Ovary (tissue), 9 donors: ENCODE measurements around the gene DUSP9. TPM values are rescaled to one million over a fixed set of nuclear protein-coding genes. Genes with fewer than 3 reads are reported as not detected.
"Not testable (repeated sequence)": the region's sequence is repeated elsewhere in the genome, so short reads cannot be mapped to it uniquely, and the experiment has no call there.

Source experiments
- DNase-seq, 5 donors: peaks; one replicate each; pipeline ENCODE4 v3.0.0-alpha.2; 2019 to 2020
- H3K27ac ChIP-seq, 2 donors: fragments of 200-600 bp; one replicate each; pipeline versions ENCODE4 v1.5.1 to v1.8.0; 2019 to 2022
- H3K27me3 ChIP-seq: fragments of 200-600 bp; one replicate; pipeline ENCODE4 v1.8.0; 2022
- H3K36me3 ChIP-seq: fragments of 200-600 bp; sonication (generic); one replicate; pipeline ENCODE4 v1.5.1; 2019
- H3K4me1 ChIP-seq: one replicate; pipeline ENCODE4 v1.8.1; 2013; ENCODE audit warnings: mild to moderate bottlenecking, moderate library complexity; ENCODE audit not compliant: insufficient read depth
- H3K4me3 ChIP-seq: fragments of 200-600 bp; sonication (generic); one replicate; pipeline ENCODE4 v1.5.1; 2017
- H3K9me3 ChIP-seq, 2 donors: fragments of 200-600 bp in 1 of 2; sonication (generic) in 1 of 2; one replicate each; pipeline versions ENCODE4 v1.5.1 to v1.8.1; 2013 to 2019; ENCODE audit warnings: mild to moderate bottlenecking in 1 of 2, moderate library complexity in 1 of 2
- EP300 ChIP-seq: sonication (generic); formaldehyde crosslinking; IDR thresholded peaks from one replicate; pipeline ENCODE4 v1.6.1; 2017; ENCODE audit warnings: antibody characterized with exemption
- POLR2A ChIP-seq: fragments of 450-650 bp; IDR thresholded peaks from one replicate; pipeline ENCODE4 v1.6.1; 2017; ENCODE audit warnings: antibody characterized with exemption, mild to moderate bottlenecking, moderate library complexity
- WGBS, 3 donors: extraction: QIAGEN DNeasy Blood & Tissue Kit in 1 of 3; methylation state at CpG; one replicate each; pipeline versions ENCODE4 v1.1.5 to v1.1.7; 2013 to 2017; 5-methylcytosine and 5-hydroxymethylcytosine counted together
- intact Hi-C, 4 donors: fragments of 100-400 bp; cut with DNase I; formaldehyde crosslinking; loops; one replicate each; pipeline versions ENCODE4 v1.11.0 to v1.15.1; 2022 to 2023
- polyA plus RNA-seq, 2 donors: library from polyadenylated mRNA; stranded (reverse); fragments of 200-250 nt in 1 of 2; fragments of 350-450 nt in 1 of 2; fragmentation: Illumina TruSeq in 1 of 2; extraction: RNeasy Lipid Tissue Mini Kit (QIAGEN cat#74804) in 1 of 2; gene quantifications; one replicate each; pipeline ENCODE4 v1.2.3, GENCODE V29; 2013 to 2014
- small RNA-seq: library from RNA; depleted of rRNA; stranded (forward); fragments of <200 nt; gene quantifications from one replicate; pipeline ENCODE3, GENCODE V24; 2016
- total RNA-seq, 7 donors: library from RNA; depleted of rRNA in 2 of 7; stranded (reverse); fragments of >200 nt in 2 of 7; fragmentation: NEBNext Ultra II Directional in 3 of 7; extraction: Animal tissue kit (Norgen Biotek cat#: 25700) in 3 of 7; gene quantifications; one replicate each; pipeline versions ENCODE4 v1.1.0 to v1.2.4, GENCODE V29; 2016 to 2023
- TF ChIP-seq, protein P1 (sequence below), 3 donors: fragments of 450-650 bp in 2 of 3; fragments of 200-600 bp in 1 of 3; IDR thresholded peaks; one replicate each; pipeline versions ENCODE4 v1.5.1 to v1.8.0; 2016 to 2022; ENCODE audit warnings: antibody characterized with exemption in 3 of 3, mild to moderate bottlenecking in 1 of 3
- donor health status: DM: no; HTN: no; CAD: no; lungs with moderate emphysema.
- donor health status: DM: no; HTN: no; CAD: no.
- donor health status: Bipolar disorder and iron deficiency.
- donor health status: DM: yes; HTN: yes; CAD: no.
- donor health status: DM: no; HTN: no; CAD: no.
- donor health status: DM: yes; HTN: yes; CAD: no.

DUSP9 gene
- total and polyA plus RNA-seq, 9 donors, result 0.12 to 3.7 (median 0.65) TPM; not detected in 1

DNA sequence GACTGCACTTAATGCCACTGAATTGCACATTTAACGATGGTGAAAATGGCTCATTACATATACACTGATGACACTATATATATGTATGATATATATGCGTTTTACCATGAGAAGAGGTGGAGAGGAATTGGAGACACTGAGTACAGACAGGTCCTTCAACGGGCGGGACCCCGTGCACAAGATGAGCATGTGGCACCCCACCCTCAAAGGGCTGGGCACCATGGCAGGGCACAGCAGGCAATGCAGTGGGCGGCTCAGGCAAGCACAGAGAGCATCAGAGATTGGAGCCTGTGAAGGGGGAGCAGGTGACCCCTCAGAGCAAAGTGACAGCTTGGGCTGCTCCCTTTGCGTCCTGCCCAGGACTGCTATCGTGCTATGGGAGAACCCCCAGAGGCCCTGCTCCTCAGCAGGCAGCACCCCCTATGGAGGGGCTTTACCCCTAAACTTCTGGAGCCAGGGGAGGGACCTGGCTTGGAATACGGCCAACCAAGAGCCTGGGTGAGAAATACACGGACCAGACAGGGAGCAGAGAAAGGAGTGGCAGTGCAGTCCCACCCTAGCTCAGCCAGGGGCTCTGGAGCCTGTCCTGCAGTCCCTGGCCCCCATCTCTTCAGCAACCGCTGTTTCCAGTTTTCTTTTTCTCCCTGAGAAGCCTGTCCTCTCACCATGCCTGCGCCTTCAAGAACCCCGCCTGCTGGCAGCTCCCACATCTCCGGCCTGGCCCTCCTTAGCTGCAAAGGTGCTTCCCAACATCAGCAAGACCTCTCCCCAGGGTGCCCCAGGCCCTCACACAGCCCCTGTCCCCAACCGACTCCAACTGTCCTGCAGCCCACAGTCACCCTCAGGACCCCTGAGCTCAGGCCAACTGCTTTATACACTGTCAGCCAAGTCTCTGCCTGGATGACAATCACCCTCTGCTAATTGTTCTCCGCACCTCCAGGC lies 51.2 kb downstream of the DUSP9 start:
- no peak for TF ChIP-seq EP300
- no peak for TF ChIP-seq POLR2A
- TF ChIP-seq, protein P1, sequence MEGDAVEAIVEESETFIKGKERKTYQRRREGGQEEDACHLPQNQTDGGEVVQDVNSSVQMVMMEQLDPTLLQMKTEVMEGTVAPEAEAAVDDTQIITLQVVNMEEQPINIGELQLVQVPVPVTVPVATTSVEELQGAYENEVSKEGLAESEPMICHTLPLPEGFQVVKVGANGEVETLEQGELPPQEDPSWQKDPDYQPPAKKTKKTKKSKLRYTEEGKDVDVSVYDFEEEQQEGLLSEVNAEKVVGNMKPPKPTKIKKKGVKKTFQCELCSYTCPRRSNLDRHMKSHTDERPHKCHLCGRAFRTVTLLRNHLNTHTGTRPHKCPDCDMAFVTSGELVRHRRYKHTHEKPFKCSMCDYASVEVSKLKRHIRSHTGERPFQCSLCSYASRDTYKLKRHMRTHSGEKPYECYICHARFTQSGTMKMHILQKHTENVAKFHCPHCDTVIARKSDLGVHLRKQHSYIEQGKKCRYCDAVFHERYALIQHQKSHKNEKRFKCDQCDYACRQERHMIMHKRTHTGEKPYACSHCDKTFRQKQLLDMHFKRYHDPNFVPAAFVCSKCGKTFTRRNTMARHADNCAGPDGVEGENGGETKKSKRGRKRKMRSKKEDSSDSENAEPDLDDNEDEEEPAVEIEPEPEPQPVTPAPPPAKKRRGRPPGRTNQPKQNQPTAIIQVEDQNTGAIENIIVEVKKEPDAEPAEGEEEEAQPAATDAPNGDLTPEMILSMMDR (IDR thresholded peaks at IDR 0.05), result no peak
- Histone ChIP-seq H3K36me3 (no peaks in the 10 kb centered on the region), H3K4me1 (no peaks in the 10 kb centered on the region), H3K9me3 (no peaks in the 10 kb centered on the region), H3K4me3 (no peak overlapping the region), H3K27ac (no peak overlapping the region), H3K27me3 (no peaks in the 10 kb centered on the region)
- DNase-seq, result no peak
- intact Hi-C loops, result no loop called here
- 77 to 87% (median 86%) methylated on average over 14 to 16 of the region's 16 CpGs for WGBS, 3 donors

DNA sequence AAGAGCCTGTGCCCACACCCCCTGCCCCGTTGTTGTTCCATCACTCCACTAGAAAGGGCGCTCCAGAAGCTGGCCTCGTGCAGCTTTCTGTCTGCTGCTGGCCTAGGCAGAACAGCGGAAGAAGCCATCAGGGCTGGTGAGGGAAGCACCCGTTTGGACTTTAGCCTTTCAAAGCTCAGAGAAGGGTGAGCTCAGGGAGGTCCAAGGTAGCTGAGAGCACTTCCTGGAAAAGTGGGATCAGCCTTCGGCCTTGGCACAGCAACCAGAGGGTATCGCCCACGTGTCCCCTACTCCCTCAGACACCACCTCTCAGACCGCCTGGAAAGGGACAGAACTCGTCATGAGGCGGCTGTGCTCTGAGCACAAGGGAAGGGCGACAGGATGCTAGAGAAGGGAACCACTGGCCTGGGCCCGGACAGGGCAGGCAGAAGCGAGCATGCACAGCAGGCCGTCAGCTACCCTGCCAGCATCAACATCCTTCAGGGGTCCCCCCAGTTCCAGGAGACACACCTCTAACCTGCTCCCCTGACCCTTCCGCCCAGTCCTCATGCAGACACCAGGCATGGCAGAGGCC lies 52.3 kb downstream of the DUSP9 start:
- WGBS, 3 donors, result 79 to 85% (median 82%) methylated on average over 16 of the region's 16 CpGs
- H3K27ac ChIP-seq, DNase-seq, H3K4me3 ChIP-seq, H3K36me3 ChIP-seq, H3K4me1 ChIP-seq, H3K9me3 ChIP-seq, intact Hi-C loops, H3K27me3 ChIP-seq: not testable (repeated sequence)

DNA sequence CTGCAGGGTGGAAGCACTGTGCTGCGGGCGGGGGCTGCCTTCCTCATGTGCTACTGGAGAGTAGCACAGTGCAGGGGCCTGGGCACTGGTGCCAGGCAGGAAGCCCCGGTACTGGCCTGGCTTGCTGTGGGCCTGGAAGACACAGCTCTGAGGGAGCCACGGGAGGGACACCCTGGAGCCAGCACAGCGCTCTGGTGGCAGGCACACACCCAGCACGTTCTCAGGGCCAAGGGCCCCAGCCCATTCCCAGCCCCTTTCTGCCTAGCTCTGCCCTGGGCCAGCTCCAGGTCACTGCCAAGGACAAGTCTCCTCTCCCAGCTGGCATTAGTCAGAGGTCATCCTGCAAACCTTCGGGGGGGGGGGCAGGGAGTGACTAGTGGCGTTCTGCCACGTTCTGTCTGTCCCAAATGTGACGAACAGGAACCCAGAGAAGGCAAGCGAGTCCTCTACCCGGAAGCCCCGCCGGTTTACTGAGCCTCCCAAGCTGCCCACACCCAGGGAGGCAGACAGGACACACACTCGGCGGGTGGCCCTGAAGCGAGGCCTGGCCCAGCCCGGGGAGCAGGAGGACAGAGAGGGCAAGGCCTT lies 52.9 kb downstream of the DUSP9 start:
- H3K4me1 ChIP-seq, H3K4me3 ChIP-seq, H3K27me3 ChIP-seq, intact Hi-C loops, H3K27ac ChIP-seq, H3K9me3 ChIP-seq, DNase-seq, H3K36me3 ChIP-seq: not testable (repeated sequence)
- 64 to 82% (median 64%) methylated on average over 18 of the region's 18 CpGs for WGBS, 3 donors

DNA sequence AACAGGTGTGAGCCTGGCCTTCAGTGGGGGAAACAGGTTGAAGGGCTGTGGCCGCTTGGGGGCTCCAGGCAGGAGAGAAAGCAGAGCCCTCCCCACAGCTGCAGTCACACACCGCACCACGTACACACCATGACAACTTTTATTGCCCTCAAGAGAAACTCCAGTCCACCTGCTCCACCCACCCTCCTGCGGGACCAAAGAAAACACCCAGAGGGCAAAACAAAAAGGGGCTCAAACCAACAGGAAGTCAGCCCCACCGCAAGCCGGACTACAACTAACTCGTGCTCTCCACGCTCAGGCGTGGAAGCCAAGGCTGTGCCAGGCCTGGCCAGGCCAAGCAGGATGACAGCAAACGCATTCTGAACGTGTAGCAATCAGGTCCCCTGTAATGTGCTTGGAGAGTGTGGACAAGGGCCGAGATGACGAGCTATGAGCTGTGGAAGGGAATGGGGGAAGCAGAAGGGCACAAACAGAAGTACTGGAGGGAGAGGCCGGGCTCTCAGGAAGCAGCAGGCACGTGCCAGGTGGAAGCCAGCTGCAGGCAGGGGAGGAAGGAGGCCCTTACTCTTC lies 53.5 kb downstream of the DUSP9 start:
- 74 to 81% (median 76%) methylated on average over 15 of the region's 15 CpGs for WGBS, 3 donors
- H3K36me3 ChIP-seq, result no peaks in the 10 kb centered on the region
- TF ChIP-seq POLR2A (no peak), EP300 (no peak)
- TF ChIP-seq, protein P1 (IDR thresholded peaks at IDR 0.05), result no peak

More for the DNA sequence above, 53.5 kb downstream of the DUSP9 start:
- intact Hi-C loops, result no loop called here
- H3K4me3 ChIP-seq, result no peak overlapping the region
- H3K27ac ChIP-seq, result no peak overlapping the region
- no peaks in the 10 kb centered on the region for H3K4me1 ChIP-seq
- no peaks in the 10 kb centered on the region for H3K9me3 ChIP-seq
- no peak for DNase-seq
- no peaks in the 10 kb centered on the region for H3K27me3 ChIP-seq

Small RNA genes within 50 kb of the gene (small RNA-seq; reads per million reads assigned to genes)
- not detected for gene RN7SL687P

Other genes with a start within 250 kb of the DUSP9 start
- gene PNMA6E, start 245.9 kb upstream of the DUSP9 start, total RNA-seq, result 1 to 10 TPM in 5 of 7 donors, under 1 TPM in 2; 0.24 to 3.5 (median 2.5) TPM
- 1 to 10 TPM in 1 of 2 donors, under 1 TPM in 1; 0.10 to 3.5 TPM for gene PNMA6E, start 245.9 kb upstream of the DUSP9 start, polyA plus RNA-seq
- gene ZFP92, start 235.7 kb upstream of the DUSP9 start, total RNA-seq, result 1 to 10 TPM; 3.6 to 9.4 (median 4.0) TPM
- 1 to 10 TPM; 2.7 to 3.9 TPM for gene ZFP92, start 235.7 kb upstream of the DUSP9 start, polyA plus RNA-seq
- gene TREX2, start 201.1 kb upstream of the DUSP9 start, total RNA-seq, result 1 to 10 TPM in 3 of 7 donors, under 1 TPM in 3, not detected in 1; 0.35 to 2.3 (median 1.0) TPM
- gene TREX2, start 201.1 kb upstream of the DUSP9 start, polyA plus RNA-seq, result under 1 TPM in 1 of 2 donors, not detected in 1; 0.76 TPM
- 10 to 100 TPM in 6 of 7 donors, 1 to 10 TPM in 1; 9.3 to 28.7 (median 18.7) TPM for gene HAUS7, start 176.6 kb upstream of the DUSP9 start, total RNA-seq
- 10 to 100 TPM; 11.3 to 22.7 TPM for gene HAUS7, start 176.6 kb upstream of the DUSP9 start, polyA plus RNA-seq
- 10 to 100 TPM; 10.0 to 72.3 (median 31.2) TPM for gene BGN, start 152.2 kb upstream of the DUSP9 start, total RNA-seq
- gene BGN, start 152.2 kb upstream of the DUSP9 start, polyA plus RNA-seq, result 10 to 100 TPM; 81.6 to 81.7 TPM
- 1 to 10 TPM in 1 of 7 donors, under 1 TPM in 2, not detected in 4; 0.23 to 1.6 (median 0.27) TPM for gene ATP2B3, start 129.6 kb upstream of the DUSP9 start, total RNA-seq
- gene ATP2B3, start 129.6 kb upstream of the DUSP9 start, polyA plus RNA-seq, result under 1 TPM in 1 of 2 donors, not detected in 1; 0.01 TPM
- 10 to 100 TPM; 15.5 to 20.0 (median 19.3) TPM for gene CCNQ, start 48.1 kb upstream of the DUSP9 start, total RNA-seq
- gene CCNQ, start 48.1 kb upstream of the DUSP9 start, polyA plus RNA-seq, result 10 to 100 TPM; 16.8 to 23.8 TPM
- 1 to 10 TPM in 4 of 7 donors, under 1 TPM in 2, not detected in 1; 0.51 to 5.9 (median 1.6) TPM for gene PNCK, start 26.6 kb downstream of the DUSP9 start, total RNA-seq
- 1 to 10 TPM in 1 of 2 donors, under 1 TPM in 1; 0.87 to 1.1 TPM for gene PNCK, start 26.6 kb downstream of the DUSP9 start, polyA plus RNA-seq
- gene SLC6A8, start 40.7 kb downstream of the DUSP9 start, total RNA-seq, result 10 to 100 TPM in 5 of 7 donors, 1 to 10 TPM in 2; 6.3 to 23.5 (median 16.3) TPM
- gene SLC6A8, start 40.7 kb downstream of the DUSP9 start, polyA plus RNA-seq, result 10 to 100 TPM in 1 of 2 donors, 1 to 10 TPM in 1; 7.5 to 10.0 TPM
- gene BCAP31, start 77.2 kb downstream of the DUSP9 start, total RNA-seq, result 100 to 1,000 TPM in 5 of 7 donors, 10 to 100 TPM in 2; 53.7 to 146 (median 126) TPM
- gene BCAP31, start 77.2 kb downstream of the DUSP9 start, polyA plus RNA-seq, result 100 to 1,000 TPM; 151 to 195 TPM
- gene ABCD1, start 77.7 kb downstream of the DUSP9 start, total RNA-seq, result 10 to 100 TPM in 1 of 7 donors, 1 to 10 TPM in 6; 6.1 to 11.1 (median 9.1) TPM
- 1 to 10 TPM; 1.4 to 5.1 TPM for gene ABCD1, start 77.7 kb downstream of the DUSP9 start, polyA plus RNA-seq
- 1 to 10 TPM in 3 of 7 donors, under 1 TPM in 4; 0.46 to 5.0 (median 0.95) TPM for gene PLXNB3, start 117.0 kb downstream of the DUSP9 start, total RNA-seq
- gene PLXNB3, start 117.0 kb downstream of the DUSP9 start, polyA plus RNA-seq, result 1 to 10 TPM in 1 of 2 donors, under 1 TPM in 1; 0.79 to 3.6 TPM
- 1 to 10 TPM; 1.1 to 2.1 (median 1.6) TPM for gene SRPK3, start 133.8 kb downstream of the DUSP9 start, total RNA-seq
- gene SRPK3, start 133.8 kb downstream of the DUSP9 start, polyA plus RNA-seq, result under 1 TPM; 0.25 to 0.65 TPM
- gene IDH3G, start 147.2 kb downstream of the DUSP9 start, total RNA-seq, result 10 to 100 TPM; 48.5 to 58.5 (median 54.7) TPM
- gene IDH3G, start 147.2 kb downstream of the DUSP9 start, polyA plus RNA-seq, result 10 to 100 TPM; 41.3 to 44.2 TPM
- 100 to 1,000 TPM; 123 to 181 (median 155) TPM for gene SSR4, start 147.5 kb downstream of the DUSP9 start, total RNA-seq
- 100 to 1,000 TPM; 120 to 261 TPM for gene SSR4, start 147.5 kb downstream of the DUSP9 start, polyA plus RNA-seq
- 1 to 10 TPM in 4 of 7 donors, under 1 TPM in 3; 0.73 to 8.6 (median 2.7) TPM for gene PDZD4, start 183.3 kb downstream of the DUSP9 start, total RNA-seq
- gene PDZD4, start 183.3 kb downstream of the DUSP9 start, polyA plus RNA-seq, result 1 to 10 TPM; 2.0 to 2.2 TPM
- gene L1CAM, start 239.0 kb downstream of the DUSP9 start, total RNA-seq, result 1 to 10 TPM in 3 of 7 donors, under 1 TPM in 3, not detected in 1; 0.36 to 3.0 (median 1.1) TPM
- 1 to 10 TPM in 1 of 2 donors, under 1 TPM in 1; 0.63 to 1.1 TPM for gene L1CAM, start 239.0 kb downstream of the DUSP9 start, polyA plus RNA-seq